ENCODE measurements around the gene POLR2L.

The POLR2L gene

DNA sequence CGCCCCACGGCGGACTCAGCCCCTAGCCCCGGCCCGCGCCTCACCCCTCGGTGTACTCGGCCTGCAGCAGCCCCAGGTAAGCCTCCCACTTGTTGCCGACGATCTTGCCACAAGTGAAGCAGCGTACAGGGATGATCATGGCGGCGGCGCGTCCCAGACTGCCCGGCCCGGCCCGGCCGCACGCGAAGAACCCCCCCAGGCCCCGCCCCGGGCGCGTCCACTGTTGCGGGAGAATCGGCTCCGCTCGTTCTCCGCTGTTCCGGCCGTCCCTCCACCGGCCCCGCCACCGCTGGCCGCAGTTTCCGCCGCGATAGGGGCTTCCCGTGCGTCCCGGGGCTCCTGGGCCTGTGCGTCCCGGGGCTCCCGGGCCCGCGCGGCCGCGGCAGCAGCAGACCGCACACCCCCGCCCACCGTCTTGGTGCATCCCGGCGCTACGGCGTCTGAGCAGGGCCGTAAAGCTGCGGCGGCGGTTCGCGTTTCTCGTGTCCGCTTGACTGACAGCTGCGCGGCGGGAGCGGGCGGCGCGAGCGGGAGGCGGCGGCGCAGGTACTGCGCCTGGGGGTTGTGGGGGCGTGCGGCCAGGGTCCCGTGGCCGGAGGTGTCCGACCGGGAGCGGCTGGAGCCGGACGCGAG, at the start of gene POLR2L, which contains the start of gene TSPAN4:
Gene POLR2L, minus strand, starts transcription at position 160 of the 633 bp plus-strand sequence. Its CDS starts 21 bp downstream, at position 139.
Gene TSPAN4, plus strand, starts transcription at position 483 of the 633 bp plus-strand sequence. CDS start 7,453 bp downstream, outside the sequence.
- DNase-seq, result peak; percentile 94 to 96
- TF ChIP-seq POLR2A (IDR thresholded peaks at IDR 0.05; ENCODE audit: low read length) (peak; percentile 84), GATA1 (IDR thresholded peaks at IDR 0.05; ENCODE audit: low read depth, low read length) (no peak)

DNA sequence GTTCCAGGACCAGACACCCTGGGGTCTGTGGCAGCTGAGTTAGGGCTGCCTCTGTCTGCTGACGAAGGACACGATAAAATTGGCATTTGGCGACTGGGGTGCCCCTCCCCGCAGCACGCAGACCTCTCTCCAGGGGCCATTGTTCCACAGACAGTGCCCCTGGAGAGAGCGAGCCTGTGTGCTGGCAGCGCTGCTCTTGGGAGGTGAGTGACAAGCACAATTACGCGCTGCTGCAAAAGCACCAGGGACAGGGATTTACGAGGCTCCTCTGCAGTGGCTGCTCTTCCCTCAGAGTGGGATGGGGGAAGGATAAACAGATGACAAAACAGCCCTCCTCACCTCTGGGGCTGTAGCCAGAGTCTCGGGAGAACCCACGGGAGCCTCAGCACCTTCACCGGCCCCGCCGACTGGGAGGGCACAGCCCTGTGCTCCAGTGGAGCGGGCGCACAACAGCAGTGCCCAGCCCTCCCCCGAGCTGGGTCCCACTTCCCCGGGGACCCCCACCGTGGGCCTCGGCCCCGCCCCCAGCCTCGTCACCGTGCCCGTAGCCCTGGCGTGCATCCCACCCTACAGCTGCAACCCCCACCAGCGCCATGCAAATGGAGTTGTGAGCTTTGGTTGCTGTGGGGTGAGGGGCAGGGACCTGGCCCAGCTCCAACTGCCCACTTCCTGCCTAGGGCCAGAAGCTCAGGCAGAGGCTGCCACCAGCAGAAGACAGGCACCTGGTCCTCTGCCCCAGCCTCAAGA, 48.6 kb upstream of the POLR2L start:
- DNase-seq, result no peak
- TF ChIP-seq GATA1 (IDR thresholded peaks at IDR 0.05; ENCODE audit: low read depth, low read length) (no peak), POLR2A (IDR thresholded peaks at IDR 0.05; ENCODE audit: low read length) (no peak)

DNA sequence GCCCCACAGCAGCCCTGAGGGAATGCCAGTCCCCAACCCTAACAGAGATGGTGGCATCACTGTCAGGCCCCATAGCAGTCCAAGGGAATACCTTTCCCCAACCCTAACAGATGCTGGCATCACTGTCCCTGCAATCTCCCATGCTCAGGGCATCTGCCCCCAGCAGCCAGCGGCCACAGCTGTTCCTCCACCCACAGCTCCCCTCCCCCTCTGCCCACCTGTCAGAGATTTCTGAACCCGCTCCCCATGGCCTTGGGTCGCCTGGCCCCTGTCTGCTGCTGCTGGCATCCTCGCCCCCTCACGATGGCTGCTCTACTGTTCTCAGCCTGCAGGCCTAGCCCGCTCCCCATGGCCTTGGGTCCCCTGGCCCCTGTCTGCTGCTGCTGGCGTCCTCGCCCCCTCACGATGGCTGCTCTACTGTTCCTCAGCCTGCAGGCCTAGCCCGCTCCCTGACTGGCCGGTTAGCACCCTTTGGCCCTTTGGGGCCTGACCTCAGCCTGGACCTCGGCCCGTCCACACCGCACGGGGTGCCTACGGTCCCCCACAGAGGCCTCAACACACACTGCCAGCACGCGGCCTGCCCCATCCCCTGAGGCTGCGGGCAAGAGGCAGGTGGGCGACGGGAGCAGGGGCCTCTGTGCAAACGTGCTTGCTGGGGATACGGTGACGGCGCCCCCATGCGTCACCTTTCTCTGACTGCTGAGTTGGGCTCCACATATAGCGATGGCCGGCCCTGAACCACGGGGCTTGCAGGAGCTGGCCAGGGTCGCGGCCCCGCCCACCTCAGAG, 47.6 kb upstream of the POLR2L start:
- no peak for DNase-seq
- TF ChIP-seq GATA1 (IDR thresholded peaks at IDR 0.05; ENCODE audit: low read depth, low read length), result no peak
- TF ChIP-seq POLR2A (IDR thresholded peaks at IDR 0.05; ENCODE audit: low read length), result no peak

DNA sequence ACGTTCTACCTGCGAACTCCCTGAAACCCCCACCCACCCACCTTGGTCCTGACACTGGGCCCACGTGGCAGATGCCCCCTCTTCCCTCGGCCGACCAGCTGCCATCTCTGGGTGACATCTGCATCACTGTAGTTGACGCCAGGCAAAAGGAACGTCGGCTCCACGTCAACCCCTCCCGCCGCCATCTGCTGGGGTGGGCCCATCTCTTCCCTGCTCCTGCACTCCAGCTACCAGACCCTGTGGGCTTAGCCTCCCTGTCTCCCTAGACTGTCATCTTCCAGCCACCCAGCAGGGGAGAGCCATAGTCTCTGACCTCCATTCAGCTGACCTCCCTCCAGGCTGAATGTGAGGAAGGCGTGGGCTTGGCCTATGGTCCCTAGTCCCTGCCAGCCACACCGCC, 46.9 kb upstream of the POLR2L start:
- DNase-seq, result no peak
- TF ChIP-seq POLR2A (IDR thresholded peaks at IDR 0.05; ENCODE audit: low read length) (no peak), GATA1 (IDR thresholded peaks at IDR 0.05; ENCODE audit: low read depth, low read length) (no peak)

GRCh38 chr11:888310-889212, 46.2 kb upstream of the POLR2L start:
- DNase-seq, result no peak
- TF ChIP-seq POLR2A (IDR thresholded peaks at IDR 0.05; ENCODE audit: low read length) (no peak), GATA1 (IDR thresholded peaks at IDR 0.05; ENCODE audit: low read depth, low read length) (no peak)

DNA sequence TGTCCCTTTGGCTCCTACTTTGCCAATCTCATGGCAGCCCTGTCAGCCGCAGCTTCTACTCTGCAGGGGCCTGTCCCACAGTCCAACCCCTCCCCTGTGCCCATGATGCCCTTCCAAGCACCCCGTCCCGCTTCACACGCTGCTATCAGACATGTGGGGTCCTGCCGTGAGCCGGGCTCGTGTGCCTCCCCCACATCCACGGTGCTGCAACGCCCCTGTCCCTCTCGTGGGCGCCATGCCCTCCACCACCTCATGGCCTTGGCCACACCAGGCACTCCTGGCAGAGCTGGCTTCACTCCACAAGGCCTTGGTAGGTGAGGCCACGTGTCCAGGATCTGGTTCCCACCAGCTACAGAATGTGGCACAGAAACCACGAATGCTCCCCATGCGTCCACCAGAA, 45.3 kb upstream of the POLR2L start:
- TF ChIP-seq GATA1 (IDR thresholded peaks at IDR 0.05; ENCODE audit: low read depth, low read length) (no peak), POLR2A (IDR thresholded peaks at IDR 0.05; ENCODE audit: low read length) (no peak)
- no peak for DNase-seq

GRCh38 chr11:886568-886967, 44.2 kb upstream of the POLR2L start:
- no peak for DNase-seq

GRCh38 chr11:884578-885070, 42.3 kb upstream of the POLR2L start:
- DNase-seq, result no peak
- no peak for TF ChIP-seq GATA1 (IDR thresholded peaks at IDR 0.05; ENCODE audit: low read depth, low read length)
- TF ChIP-seq POLR2A (IDR thresholded peaks at IDR 0.05; ENCODE audit: low read length), result no peak

More at GRCh38 chr11:886568-886967, 44.2 kb upstream of the POLR2L start:
- TF ChIP-seq POLR2A (IDR thresholded peaks at IDR 0.05; ENCODE audit: low read length) (no peak), GATA1 (IDR thresholded peaks at IDR 0.05; ENCODE audit: low read depth, low read length) (no peak)

DNA sequence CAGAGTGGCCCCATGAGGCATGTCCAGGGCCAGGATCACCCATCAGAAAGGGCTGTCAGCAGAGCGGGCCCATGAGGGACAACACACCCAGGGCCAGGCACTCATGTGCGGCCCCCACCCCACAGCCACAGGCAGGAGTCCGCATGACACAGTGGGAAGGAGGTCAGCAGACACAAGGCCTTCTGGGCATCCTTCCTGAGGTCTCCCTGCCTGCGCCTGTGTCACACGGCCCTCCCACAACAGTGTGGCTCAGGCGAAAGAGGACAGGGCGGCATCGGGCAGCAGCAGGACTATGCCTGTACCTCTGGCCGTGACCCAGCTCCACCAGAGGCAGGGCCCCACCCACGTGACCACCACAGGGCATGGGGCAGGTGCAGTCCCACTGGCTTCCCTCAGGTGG, 41.2 kb upstream of the POLR2L start:
- DNase-seq, result no peak
- TF ChIP-seq GATA1 (IDR thresholded peaks at IDR 0.05; ENCODE audit: low read depth, low read length) (no peak), POLR2A (IDR thresholded peaks at IDR 0.05; ENCODE audit: low read length) (no peak)

DNA sequence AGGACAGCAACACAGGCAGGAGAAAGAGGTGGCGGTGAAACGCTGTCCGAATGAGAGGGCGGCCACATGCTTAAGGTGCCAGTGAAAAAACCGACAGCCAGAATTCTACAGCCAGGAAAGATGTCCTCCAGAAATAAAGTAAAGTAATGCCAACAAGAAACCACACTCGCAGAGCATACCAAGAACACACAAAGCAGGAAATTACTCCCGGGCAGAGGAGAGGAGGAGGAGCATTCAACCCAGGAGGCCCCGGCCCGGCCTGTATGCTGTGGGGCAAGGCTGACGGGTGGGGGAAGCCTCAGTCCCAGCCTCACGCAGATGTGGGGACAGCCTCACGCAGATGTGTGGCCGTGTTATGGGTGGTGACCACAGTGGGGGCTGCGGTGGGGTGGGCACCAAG, 40.3 kb upstream of the POLR2L start:
- TF ChIP-seq GATA1 (IDR thresholded peaks at IDR 0.05; ENCODE audit: low read depth, low read length), result no peak
- TF ChIP-seq POLR2A (IDR thresholded peaks at IDR 0.05; ENCODE audit: low read length), result no peak
- no peak for DNase-seq

DNA sequence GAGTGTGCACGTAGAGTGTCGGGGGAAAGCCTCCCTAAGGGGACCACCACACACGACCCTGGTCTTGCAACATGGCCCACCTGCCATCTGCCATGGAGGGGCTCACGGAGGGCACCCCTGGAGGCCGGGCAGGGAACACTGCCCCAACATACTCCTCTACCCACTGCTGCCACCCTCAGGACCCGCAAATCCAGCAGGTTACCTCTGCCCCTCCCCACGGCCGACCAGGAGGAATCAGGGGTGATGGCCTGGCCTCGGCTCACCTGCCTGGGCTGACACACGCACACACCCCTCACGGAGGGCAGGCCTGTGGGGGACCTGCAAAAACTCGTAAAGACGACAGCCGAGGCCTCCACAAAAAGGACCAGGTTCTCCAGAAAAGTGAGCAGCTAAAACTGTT, 38.1 kb upstream of the POLR2L start:
- no peak for DNase-seq
- TF ChIP-seq GATA1 (IDR thresholded peaks at IDR 0.05; ENCODE audit: low read depth, low read length) (no peak), POLR2A (IDR thresholded peaks at IDR 0.05; ENCODE audit: low read length) (no peak)

GRCh38 chr11:877565-877964, 35.2 kb upstream of the POLR2L start:
- no peak for TF ChIP-seq GATA1 (IDR thresholded peaks at IDR 0.05; ENCODE audit: low read depth, low read length)
- peak; percentile 23 for TF ChIP-seq POLR2A (IDR thresholded peaks at IDR 0.05; ENCODE audit: low read length)
- DNase-seq, result peak; percentile 75 to 77

DNA sequence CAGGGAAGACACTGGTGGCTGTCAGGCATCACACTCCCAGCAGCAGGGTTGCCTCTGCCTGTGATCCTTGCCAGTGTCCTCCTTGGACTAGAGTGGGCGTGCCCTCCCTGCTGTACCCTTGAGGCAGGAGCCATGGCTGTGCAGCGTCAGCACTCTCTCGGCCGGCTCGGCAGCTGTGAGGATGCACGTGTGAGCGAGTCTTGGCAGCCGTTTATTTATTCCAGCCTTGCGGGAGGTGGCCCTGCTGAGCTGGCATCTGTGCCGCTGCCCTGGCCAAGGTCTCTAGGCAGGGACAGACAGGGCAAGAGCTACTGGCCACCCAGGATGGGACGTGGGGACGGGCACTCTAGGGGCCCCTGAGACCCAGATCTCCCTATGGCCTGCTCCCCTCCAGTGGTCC, 34.2 kb upstream of the POLR2L start:
- TF ChIP-seq GATA1 (IDR thresholded peaks at IDR 0.05; ENCODE audit: low read depth, low read length), result no peak
- no peak for TF ChIP-seq POLR2A (IDR thresholded peaks at IDR 0.05; ENCODE audit: low read length)
- DNase-seq, result no peak

All from erythroblast (primary cell).